Thyroid gland (tissue), 4 donors: ENCODE data around the gene TMEM138. TPM values are rescaled to one million over a fixed set of nuclear protein-coding genes. Genes with fewer than 3 reads are reported as not detected.

Experiments used
- DNase-seq, 2 donors: peaks; one replicate each; pipeline ENCODE4 v3.0.0-alpha.2; 2019
- H3K27ac ChIP-seq, 3 donors: fragments of 200-600 bp; sonication (generic); 1 replicate in 2 of 3; 2 replicates in 1 of 3; pipeline ENCODE4 v1.5.1; 2016 to 2019; ENCODE audit warnings: mild to moderate bottlenecking in 1 of 3, moderate library complexity in 1 of 3
- H3K27me3 ChIP-seq: fragments of 200-600 bp; sonication (generic); one replicate; pipeline ENCODE4 v1.5.1; 2019
- H3K36me3 ChIP-seq, 2 donors: fragments of 200-600 bp; sonication (generic); one replicate each; pipeline ENCODE4 v1.5.1; 2016 to 2019
- H3K4me1 ChIP-seq, 2 donors: fragments of 200-600 bp; sonication (generic); one replicate each; pipeline ENCODE4 v1.5.1; 2017 to 2019
- H3K4me3 ChIP-seq, 3 donors: fragments of 200-600 bp; sonication (generic); replicated peaks in 1 of 3; 1 replicate in 2 of 3; 2 replicates in 1 of 3; pipeline ENCODE4 v1.5.1; 2016; ENCODE audit warnings: mild to moderate bottlenecking in 1 of 3
- H3K9me3 ChIP-seq: fragments of 200-600 bp; sonication (generic); one replicate; pipeline ENCODE4 v1.5.1; 2017
- CTCF ChIP-seq, 6 experiments: fragments of 200-600 bp in 3 of 6; fragments of 450-650 bp in 3 of 6; sonication (generic) in 3 of 6; IDR thresholded peaks; one replicate each; pipeline ENCODE4 v1.5.1; 2016 to 2019; ENCODE audit warnings: antibody characterized with exemption in 6 of 6, mild to moderate bottlenecking in 2 of 6, inconsistent platforms in 1 of 6, moderate library complexity in 1 of 6
- POLR2A ChIP-seq, 2 donors: fragments of 450-650 bp; IDR thresholded peaks; one replicate each; pipeline ENCODE4 v1.6.1; 2017; ENCODE audit warnings: antibody characterized with exemption in 2 of 2, mild to moderate bottlenecking in 2 of 2, moderate library complexity in 1 of 2
- WGBS, 2 donors: methylation state at CpG; one replicate each; pipeline ENCODE4 v1.1.5; 2017; 5-methylcytosine and 5-hydroxymethylcytosine counted together
- intact Hi-C: fragments of 100-400 bp; cut with DNase I; formaldehyde crosslinking; loops from one replicate; pipeline ENCODE4 v1.15.1; 2023
- total RNA-seq, 4 donors: library from RNA; depleted of rRNA; stranded (reverse); fragments of >200 nt; gene quantifications; one replicate each; pipeline ENCODE4 v1.2.3, GENCODE V29; 2016

The TMEM138 gene
- total RNA-seq, 4 donors from 2014 or later: 25.3 to 37.1 (median 31.5) TPM

GRCh38 chr11:61390161-61390560 lies 28.0 kb downstream of the TMEM138 start:
- intact Hi-C loops: no loop called here
- TF ChIP-seq POLR2A (IDR thresholded peaks at IDR 0.05): no peak
- no peak for TF ChIP-seq CTCF (IDR thresholded peaks at IDR 0.05)
- no peak overlapping the region for H3K27ac ChIP-seq
- peaks cover 5 to 12% of the 10 kb centered on the region in 2 donors for H3K4me1 ChIP-seq
- DNase-seq: no peak
- no peak overlapping the region for H3K4me3 ChIP-seq
- no peaks in the 10 kb centered on the region for H3K9me3 ChIP-seq
- 65 to 74% methylated on average over 1 of the region's 1 CpG for WGBS, 2 donors
- no peaks in the 10 kb centered on the region for H3K27me3 ChIP-seq
- no peaks in the 10 kb centered on the region for H3K36me3 ChIP-seq

GRCh38 chr11:61392981-61393595 lies 30.9 kb downstream of the TMEM138 start:
- Histone ChIP-seq H3K27me3 (no peaks in the 10 kb centered on the region), H3K4me1 (peaks cover 5 to 12% of the 10 kb centered on the region in 2 donors), H3K36me3 (peaks cover 6 to 8% of the 10 kb centered on the region in 2 donors), H3K4me3 (peak overlapping the region; percentile 59 to 80 (median 73)), H3K27ac (peak overlapping the region; percentile 29 to 81 (median 78)), H3K9me3 (no peaks in the 10 kb centered on the region)
- TF ChIP-seq POLR2A (IDR thresholded peaks at IDR 0.05) (no peak), CTCF (IDR thresholded peaks at IDR 0.05) (no peak)
- 3 to 6% methylated on average over 14 to 15 of the region's 15 CpGs for WGBS, 2 donors
- intact Hi-C loops: no loop called here
- DNase-seq: peak in 1 of 2 donors; percentile 3

GRCh38 chr11:61401173-61401572 lies 39.0 kb downstream of the TMEM138 start:
- H3K36me3 ChIP-seq: peaks cover 42 to 46% of the 10 kb centered on the region in 2 donors
- TF ChIP-seq POLR2A (IDR thresholded peaks at IDR 0.05) (no peak), CTCF (IDR thresholded peaks at IDR 0.05) (no peak)
- WGBS, 2 donors: 90 to 91% methylated on average over 2 of the region's 2 CpGs

GRCh38 chr11:61401573-61401972 lies 39.4 kb downstream of the TMEM138 start:
- no peaks in the 10 kb centered on the region for H3K4me1 ChIP-seq
- H3K4me3 ChIP-seq: no peak overlapping the region
- no peaks in the 10 kb centered on the region for H3K9me3 ChIP-seq
- no peak overlapping the region for H3K27ac ChIP-seq
- peaks cover 42 to 46% of the 10 kb centered on the region in 2 donors for H3K36me3 ChIP-seq
- TF ChIP-seq POLR2A (IDR thresholded peaks at IDR 0.05): no peak
- no peak for TF ChIP-seq CTCF (IDR thresholded peaks at IDR 0.05)
- no peaks in the 10 kb centered on the region for H3K27me3 ChIP-seq
- intact Hi-C loops: no loop called here
- WGBS, 2 donors: 88 to 100% methylated on average over 2 of the region's 2 CpGs
- no peak for DNase-seq

More at GRCh38 chr11:61401173-61401572, 39.0 kb downstream of the TMEM138 start:
- no peak overlapping the region for H3K27ac ChIP-seq
- DNase-seq: no peak
- no peak overlapping the region for H3K4me3 ChIP-seq
- intact Hi-C loops: no loop called here
- H3K4me1 ChIP-seq: no peaks in the 10 kb centered on the region
- no peaks in the 10 kb centered on the region for H3K9me3 ChIP-seq
- no peaks in the 10 kb centered on the region for H3K27me3 ChIP-seq

GRCh38 chr11:61403658-61404057 lies 41.5 kb downstream of the TMEM138 start:
- no peaks in the 10 kb centered on the region for H3K27me3 ChIP-seq
- DNase-seq: no peak
- intact Hi-C loops: no loop called here

More at GRCh38 chr11:61403658-61404057, 41.5 kb downstream of the TMEM138 start:
- Histone ChIP-seq H3K27ac (no peak overlapping the region), H3K4me3 (no peak overlapping the region), H3K36me3 (peaks cover 49 to 62% of the 10 kb centered on the region in 2 donors), H3K9me3 (no peaks in the 10 kb centered on the region), H3K4me1 (no peaks in the 10 kb centered on the region)
- no peak for TF ChIP-seq CTCF (IDR thresholded peaks at IDR 0.05)
- no peak for TF ChIP-seq POLR2A (IDR thresholded peaks at IDR 0.05)
- WGBS, 2 donors: 97 to 100% methylated on average over 1 of the region's 1 CpG
